ENCODE measurements around the gene TTLL11. TPM values are rescaled to one million over a fixed set of nuclear protein-coding genes. Genes with fewer than 3 reads are reported as not detected.
"Not testable (repeated sequence)": the region's sequence is repeated elsewhere in the genome, so short reads cannot be mapped to it uniquely, and the experiment has no call there.

TTLL11 gene
- total RNA-seq, 4 donors from 2014 or later, result 15.1 to 42.6 (median 29.1) TPM

GRCh38 chr9:122001491-122002201, 91.5 kb downstream of the TTLL11 start:
- Histone ChIP-seq H3K27ac (peak overlapping the region; percentile 45 to 76 (median 75)), H3K4me1 (peaks cover 4 to 45% (median 6%) of the 10 kb centered on the region in 3 donors), H3K4me3 (no peak overlapping the region), H3K9me3 (no peaks in the 10 kb centered on the region), H3K27me3 (no peaks in the 10 kb centered on the region), H3K36me3 (no peaks in the 10 kb centered on the region)
- no peak for TF ChIP-seq EP300 (IDR thresholded peaks at IDR 0.05)
- no peak for TF ChIP-seq CTCF (IDR thresholded peaks at IDR 0.05)
- peak; percentile 26 for TF ChIP-seq POLR2AphosphoS5 (IDR thresholded peaks at IDR 0.05)
- ATAC-seq, result peak; percentile 70
- WGBS, 2 donors (ENCODE audit: low coverage in 1 of 2), result 31 to 52% methylated on average over 2 to 5 of the region's 9 CpGs

GRCh38 chr9:122000526-122000925, 92.6 kb downstream of the TTLL11 start:
- ATAC-seq, H3K36me3 ChIP-seq, H3K9me3 ChIP-seq, H3K27me3 ChIP-seq, H3K4me3 ChIP-seq: not testable (repeated sequence)
- Histone ChIP-seq H3K4me1 (peaks cover 4 to 45% (median 6%) of the 10 kb centered on the region in 3 donors), H3K27ac (peak overlapping the region in 1 of 4 donors; percentile 75)
- 73 to 91% methylated on average over 6 of the region's 6 CpGs for WGBS, 2 donors (ENCODE audit: low coverage in 1 of 2)

- Histone ChIP-seq H3K27me3 (no peaks in the 10 kb centered on the region), H3K9me3 (no peaks in the 10 kb centered on the region), H3K4me1 (peaks cover 4 to 45% (median 6%) of the 10 kb centered on the region in 3 donors), H3K27ac (no peak overlapping the region), H3K36me3 (no peaks in the 10 kb centered on the region), H3K4me3 (no peak overlapping the region)
- ATAC-seq, result no peak
- TF ChIP-seq EP300 (IDR thresholded peaks at IDR 0.05) (no peak), CTCF (IDR thresholded peaks at IDR 0.05) (no peak), POLR2A (IDR thresholded peaks at IDR 0.05) (no peak), POLR2AphosphoS5 (IDR thresholded peaks at IDR 0.05) (no peak)
- 97% methylated on average over 3 of the region's 3 CpGs; no CpG with 5 or more reads in 1 of the 2 donors for WGBS, 2 donors (ENCODE audit: low coverage in 1 of 2)
Measured at GRCh38 chr9:121999556-121999955, 93.6 kb downstream of the TTLL11 start.

DNA sequence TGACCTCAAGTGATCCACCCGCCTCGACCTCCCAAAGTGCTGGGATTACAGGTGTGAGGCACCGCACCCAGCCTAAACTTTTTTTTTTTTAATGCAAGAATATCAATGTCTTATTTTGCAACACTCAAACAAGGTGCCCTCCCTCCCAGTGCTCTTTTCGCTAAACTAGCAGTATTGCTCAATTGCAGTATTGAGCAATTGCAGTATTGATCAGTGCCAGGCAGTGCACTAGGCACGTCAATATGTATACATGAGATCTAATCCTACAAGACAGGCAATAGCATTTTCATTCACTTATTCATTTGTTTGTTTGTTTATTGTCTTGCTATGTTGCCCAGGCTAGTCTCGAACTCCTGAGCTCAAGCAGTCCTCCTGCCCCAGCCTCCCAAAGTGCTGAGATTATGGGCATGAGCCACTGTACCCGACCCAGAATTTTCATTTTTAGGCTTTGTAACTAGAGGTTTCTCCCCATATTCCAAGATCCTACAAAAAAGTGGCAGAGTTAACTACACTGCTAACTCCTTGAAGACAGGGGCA, 94.5 kb downstream of the TTLL11 start:
- no peak for TF ChIP-seq POLR2A (IDR thresholded peaks at IDR 0.05)
- no peak for TF ChIP-seq CTCF (IDR thresholded peaks at IDR 0.05)
- TF ChIP-seq POLR2AphosphoS5 (IDR thresholded peaks at IDR 0.05), result no peak
- TF ChIP-seq EP300 (IDR thresholded peaks at IDR 0.05), result no peak
- Histone ChIP-seq H3K4me3 (no peak overlapping the region), H3K27ac (no peak overlapping the region), H3K36me3 (no peaks in the 10 kb centered on the region), H3K4me1 (peaks cover 4 to 45% (median 6%) of the 10 kb centered on the region in 3 donors), H3K9me3 (no peaks in the 10 kb centered on the region), H3K27me3 (no peaks in the 10 kb centered on the region)
- WGBS, 2 donors (ENCODE audit: low coverage in 1 of 2), result 93 to 94% methylated on average over 5 to 7 of the region's 7 CpGs
- no peak for ATAC-seq

- Histone ChIP-seq H3K9me3 (no peaks in the 10 kb centered on the region), H3K4me1 (peaks cover 4 to 47% (median 6%) of the 10 kb centered on the region in 3 donors), H3K36me3 (no peaks in the 10 kb centered on the region), H3K4me3 (no peak overlapping the region), H3K27me3 (no peaks in the 10 kb centered on the region), H3K27ac (no peak overlapping the region)
- no peak for ATAC-seq
- TF ChIP-seq POLR2AphosphoS5 (IDR thresholded peaks at IDR 0.05) (no peak), POLR2A (IDR thresholded peaks at IDR 0.05) (no peak), CTCF (IDR thresholded peaks at IDR 0.05) (no peak), EP300 (IDR thresholded peaks at IDR 0.05) (no peak)
- WGBS, 2 donors (ENCODE audit: low coverage in 1 of 2), result 67 to 78% methylated on average over 3 to 6 of the region's 7 CpGs
Measured at GRCh38 chr9:121997791-121998190, 95.3 kb downstream of the TTLL11 start.

Data from gastroesophageal sphincter (tissue), 4 donors.